Ishikawa (cell line): ENCODE results near the gene ZMYND8.

Source experiments
- CEBPB ChIP-seq: IDR thresholded peaks from 2 replicates; pipeline ENCODE4 v1.6.1; 2012
- EGR1 ChIP-seq: IDR thresholded peaks from 2 replicates; pipeline ENCODE4 v1.6.1; 2012
- EP300 ChIP-seq: IDR thresholded peaks from 2 replicates; pipeline ENCODE4 v1.6.1; 2012; ENCODE audit warnings: borderline replicate concordance
- FOXM1 ChIP-seq: IDR thresholded peaks from 2 replicates; pipeline ENCODE4 v1.6.1; 2012; ENCODE audit warnings: low read depth, borderline replicate concordance
- NFIC ChIP-seq: IDR thresholded peaks from 2 replicates; pipeline ENCODE4 v1.6.1; 2012
- RAD21 ChIP-seq: IDR thresholded peaks from 2 replicates; pipeline ENCODE4 v1.6.1; 2012; ENCODE audit warnings: low read depth
- TAF1 ChIP-seq: IDR thresholded peaks from 2 replicates; pipeline ENCODE4 v1.6.1; 2012; ENCODE audit warnings: low read depth, mild to moderate bottlenecking
- TCF12 ChIP-seq: IDR thresholded peaks from 2 replicates; pipeline ENCODE4 v1.6.1; 2012; ENCODE audit warnings: low read depth
- YY1 ChIP-seq: IDR thresholded peaks from 2 replicates; pipeline ENCODE4 v1.6.1; 2012; ENCODE audit warnings: low read depth
- TF ChIP-seq, protein P1 (sequence below): IDR thresholded peaks from 2 replicates; pipeline ENCODE4 v1.6.1; 2012
- TF ChIP-seq, protein P2 (sequence below): IDR thresholded peaks from 2 replicates; pipeline ENCODE4 v1.6.1; 2012
- TF ChIP-seq, protein P3 (sequence below): IDR thresholded peaks from 2 replicates; pipeline ENCODE4 v1.6.1; 2012; ENCODE audit warnings: low read depth, mild to moderate bottlenecking

DNA sequence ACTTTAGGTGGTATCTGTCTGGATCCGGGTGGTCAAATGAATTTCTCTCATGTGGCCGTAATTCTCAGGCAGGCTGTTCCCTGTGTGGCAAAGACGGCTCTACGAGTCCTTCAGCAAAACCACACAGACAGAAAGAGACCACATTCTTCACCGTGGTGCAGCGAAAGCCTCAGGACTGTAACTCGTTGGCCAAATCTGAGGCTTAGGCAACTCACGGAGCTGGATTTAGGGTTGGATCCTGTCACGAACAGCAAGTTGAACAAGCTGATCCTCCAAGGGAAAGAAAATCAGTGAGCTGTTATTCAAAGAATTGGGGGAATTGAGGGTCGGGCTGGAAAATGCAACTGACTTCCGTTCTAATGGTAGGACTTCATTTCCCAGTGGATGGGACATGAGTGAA, 167.4 kb downstream of the ZMYND8 start:
- TF ChIP-seq YY1 (no peak), TCF12 (no peak), RAD21 (no peak), TAF1 (no peak), NFIC (no peak), EP300 (no peak), CEBPB (no peak), FOXM1 (no peak), EGR1 (no peak)
- TF ChIP-seq, protein P1, sequence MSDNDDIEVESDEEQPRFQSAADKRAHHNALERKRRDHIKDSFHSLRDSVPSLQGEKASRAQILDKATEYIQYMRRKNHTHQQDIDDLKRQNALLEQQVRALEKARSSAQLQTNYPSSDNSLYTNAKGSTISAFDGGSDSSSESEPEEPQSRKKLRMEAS, result no peak
- TF ChIP-seq, protein P2, sequence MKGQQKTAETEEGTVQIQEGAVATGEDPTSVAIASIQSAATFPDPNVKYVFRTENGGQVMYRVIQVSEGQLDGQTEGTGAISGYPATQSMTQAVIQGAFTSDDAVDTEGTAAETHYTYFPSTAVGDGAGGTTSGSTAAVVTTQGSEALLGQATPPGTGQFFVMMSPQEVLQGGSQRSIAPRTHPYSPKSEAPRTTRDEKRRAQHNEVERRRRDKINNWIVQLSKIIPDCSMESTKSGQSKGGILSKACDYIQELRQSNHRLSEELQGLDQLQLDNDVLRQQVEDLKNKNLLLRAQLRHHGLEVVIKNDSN, result no peak
- TF ChIP-seq, protein P3, sequence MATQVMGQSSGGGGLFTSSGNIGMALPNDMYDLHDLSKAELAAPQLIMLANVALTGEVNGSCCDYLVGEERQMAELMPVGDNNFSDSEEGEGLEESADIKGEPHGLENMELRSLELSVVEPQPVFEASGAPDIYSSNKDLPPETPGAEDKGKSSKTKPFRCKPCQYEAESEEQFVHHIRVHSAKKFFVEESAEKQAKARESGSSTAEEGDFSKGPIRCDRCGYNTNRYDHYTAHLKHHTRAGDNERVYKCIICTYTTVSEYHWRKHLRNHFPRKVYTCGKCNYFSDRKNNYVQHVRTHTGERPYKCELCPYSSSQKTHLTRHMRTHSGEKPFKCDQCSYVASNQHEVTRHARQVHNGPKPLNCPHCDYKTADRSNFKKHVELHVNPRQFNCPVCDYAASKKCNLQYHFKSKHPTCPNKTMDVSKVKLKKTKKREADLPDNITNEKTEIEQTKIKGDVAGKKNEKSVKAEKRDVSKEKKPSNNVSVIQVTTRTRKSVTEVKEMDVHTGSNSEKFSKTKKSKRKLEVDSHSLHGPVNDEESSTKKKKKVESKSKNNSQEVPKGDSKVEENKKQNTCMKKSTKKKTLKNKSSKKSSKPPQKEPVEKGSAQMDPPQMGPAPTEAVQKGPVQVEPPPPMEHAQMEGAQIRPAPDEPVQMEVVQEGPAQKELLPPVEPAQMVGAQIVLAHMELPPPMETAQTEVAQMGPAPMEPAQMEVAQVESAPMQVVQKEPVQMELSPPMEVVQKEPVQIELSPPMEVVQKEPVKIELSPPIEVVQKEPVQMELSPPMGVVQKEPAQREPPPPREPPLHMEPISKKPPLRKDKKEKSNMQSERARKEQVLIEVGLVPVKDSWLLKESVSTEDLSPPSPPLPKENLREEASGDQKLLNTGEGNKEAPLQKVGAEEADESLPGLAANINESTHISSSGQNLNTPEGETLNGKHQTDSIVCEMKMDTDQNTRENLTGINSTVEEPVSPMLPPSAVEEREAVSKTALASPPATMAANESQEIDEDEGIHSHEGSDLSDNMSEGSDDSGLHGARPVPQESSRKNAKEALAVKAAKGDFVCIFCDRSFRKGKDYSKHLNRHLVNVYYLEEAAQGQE, result no peak
